GM12878 (cell line): ENCODE measurements around the gene CARHSP1. TPM values are rescaled to one million over a fixed set of nuclear protein-coding genes. Genes with fewer than 3 reads are reported as not detected.

Experiments used
- ATAC-seq: fragments of 200-7000 bp; cut with Tn5 transposase; 3 replicates; pipeline ENCODE4 v1.9.1; 2020; ENCODE audit warnings: mild to moderate bottlenecking, moderate library complexity
- BruUV-seq: library from RNA; stranded (reverse); fragments of 400-500 nt; replicated peaks from 2 replicates; lab custom pipeline; 2021; lab: Mats Ljungman, UMichigan
- CTCF ChIA-PET: fragments of 300-600 bp; sonication (Branson Sonifier 250); formaldehyde crosslinking; extraction: SDS; loops from one replicate; lab custom pipeline; 2021; ENCODE audit warnings: inconsistent platforms; lab: Yijun Ruan, JAX
- POLR2A ChIA-PET: fragments of 350-600 bp; formaldehyde crosslinking; extraction: SDS; loops from one replicate; lab custom pipeline; 2021; ENCODE audit warnings: inconsistent platforms; lab: Charles Lee
- RAD21 ChIA-PET: fragments of 300-600 bp; sonication (Branson Sonifier 250); formaldehyde crosslinking; loops from one replicate; lab custom pipeline; 2023; ENCODE audit warnings: antibody characterized with exemption; ENCODE audit not compliant: unreplicated experiment; lab: Charles Lee
- SMC1A ChIA-PET: fragments of 300-600 bp; sonication (Branson Sonifier 250); formaldehyde crosslinking; loops from one replicate; lab custom pipeline; 2023; ENCODE audit not compliant: unreplicated experiment, uncharacterized antibody; lab: Charles Lee
- DNase-seq: peaks from one replicate; pipeline ENCODE4 v3.0.0-alpha.2; 2011; ENCODE audit warnings: low read depth, low spot score
- FAIRE-seq: peaks from 3 replicates; lab custom pipeline; 2011; peaks lifted over from hg19 to GRCh38; lab: Jason Lieb, UNC
- H2AFZ ChIP-seq: 2 replicates; pipeline ENCODE4 v1.6.0; 2011; ENCODE audit warnings: low read depth, low read length, control low read depth; ENCODE audit not compliant: control insufficient read depth
- H3K27ac ChIP-seq: 2 replicates; pipeline ENCODE4 v1.5.1; 2011; ENCODE audit warnings: control low read depth; ENCODE audit not compliant: control insufficient read depth, insufficient read depth
- H3K27me3 ChIP-seq, 2 experiments: replicated peaks in 1 of 2; 2 replicates each; pipeline versions ENCODE4 v1.6.0 to v1.6.1; 2011; ENCODE audit warnings: low read length in 1 of 2; ENCODE audit not compliant: control insufficient read depth in 2 of 2, insufficient read depth in 2 of 2
- H3K36me3 ChIP-seq, 2 experiments: 2 replicates each; pipeline ENCODE4 v1.5.1; 2011; ENCODE audit warnings: low read length in 1 of 2; ENCODE audit not compliant: control insufficient read depth in 2 of 2, insufficient read depth in 2 of 2
- H3K4me1 ChIP-seq: 2 replicates; pipeline ENCODE4 v1.6.1; 2011; ENCODE audit warnings: mild to moderate bottlenecking, low read length, moderate library complexity, mixed read lengths; ENCODE audit not compliant: control insufficient read depth, insufficient read depth
- H3K4me2 ChIP-seq: 2 replicates; pipeline ENCODE4 v1.6.0; 2011; ENCODE audit warnings: control low read depth; ENCODE audit not compliant: control insufficient read depth, insufficient read depth
- H3K4me3 ChIP-seq: fragments of 200-600 bp; sonication (generic); 2 replicates; pipeline ENCODE4 v1.5.1; 2016
- H3K79me2 ChIP-seq: 2 replicates; pipeline ENCODE4 v1.6.0; 2011; ENCODE audit warnings: low read length; ENCODE audit not compliant: control insufficient read depth, insufficient read depth
- H3K9ac ChIP-seq: 2 replicates; pipeline ENCODE4 v1.8.0; 2011; ENCODE audit warnings: low read length, control low read depth, mixed read lengths; ENCODE audit not compliant: control insufficient read depth, insufficient read depth
- H3K9me3 ChIP-seq: replicated peaks from 3 replicates; pipeline ENCODE4 v1.5.1; 2011; ENCODE audit warnings: mild to moderate bottlenecking, low read length; ENCODE audit not compliant: control insufficient read depth, insufficient read depth
- H4K20me1 ChIP-seq: 2 replicates; pipeline ENCODE4 v1.6.0; 2011; ENCODE audit not compliant: control insufficient read depth, insufficient read depth
- IKZF1 ChIP-seq: fragments of 450-650 bp; conservative IDR thresholded peaks from 2 replicates; pipeline ENCODE4 v1.6.1; 2017; ENCODE audit warnings: antibody characterized with exemption, mild to moderate bottlenecking
- IKZF2 ChIP-seq, 2 experiments: fragments of 450-650 bp; IDR thresholded peaks; 2 replicates each; pipeline ENCODE4 v1.6.1; 2017; ENCODE audit warnings: mild to moderate bottlenecking in 2 of 2, moderate library complexity in 2 of 2
- IRF3 ChIP-seq: fragments of 450-650 bp; IDR thresholded peaks from 2 replicates; pipeline ENCODE4 v1.6.1; 2014; ENCODE audit warnings: mild to moderate bottlenecking
- MXI1 ChIP-seq: fragments of 150-350 bp; IDR thresholded peaks from 2 replicates; pipeline ENCODE4 v1.6.1; 2011; ENCODE audit warnings: low read depth, mild to moderate bottlenecking, inconsistent platforms, low read length, improper control_type of control experiment
- NR2C1 ChIP-seq: fragments of 450-650 bp; IDR thresholded peaks from 2 replicates; pipeline ENCODE4 v1.6.1; 2017; ENCODE audit warnings: antibody characterized with exemption, mild to moderate bottlenecking, moderate library complexity
- RB1 ChIP-seq: fragments of 450-650 bp; formaldehyde crosslinking; IDR thresholded peaks from 2 replicates; pipeline ENCODE4 v1.6.1; 2017; ENCODE audit warnings: mild to moderate bottlenecking, borderline replicate concordance
- RFX5 ChIP-seq: IDR thresholded peaks from 2 replicates; pipeline ENCODE4 v1.6.1; 2011; ENCODE audit warnings: low read depth, low read length, improper control_type of control experiment
- SMAD5 ChIP-seq: IDR thresholded peaks from 2 replicates; pipeline ENCODE4 v1.6.1; 2016; ENCODE audit warnings: antibody characterized with exemption, low read depth
- SMARCA5 ChIP-seq: fragments of 450-650 bp; IDR thresholded peaks from 2 replicates; pipeline ENCODE4 v1.6.1; 2017; ENCODE audit warnings: mild to moderate bottlenecking
- SREBF1 ChIP-seq: IDR thresholded peaks from 2 replicates; pipeline ENCODE4 v1.6.1; 2012; ENCODE audit warnings: mild to moderate bottlenecking, low read length
- TBL1XR1 ChIP-seq: IDR thresholded peaks from 2 replicates; pipeline ENCODE4 v1.6.1; 2012; ENCODE audit warnings: low read depth, low read length, improper control_type of control experiment
- USF1 ChIP-seq: IDR thresholded peaks from 2 replicates; pipeline ENCODE4 v1.6.1; 2011; ENCODE audit warnings: borderline replicate concordance, low read depth, mild to moderate bottlenecking, moderate library complexity, mixed read lengths, low read length; ENCODE audit not compliant: insufficient read depth; ENCODE audit errors: extremely low read length
- ZBTB4 ChIP-seq: fragments of 450-650 bp; formaldehyde crosslinking; IDR thresholded peaks from 2 replicates; pipeline ENCODE4 v1.4.0; 2022; ENCODE audit warnings: mild to moderate bottlenecking, moderate library complexity
- WGBS: methylation state at CpG from one replicate; pipeline ENCODE4 v1.1.6; 2016; ENCODE audit warnings: low lambda C conversion rate; ENCODE audit not compliant: insufficient replicate concordance, insufficient coverage; ENCODE audit errors: missing lambda C conversion rate; 5-methylcytosine and 5-hydroxymethylcytosine counted together
- in situ Hi-C: fragments of 300-500 bp; cut with MboI; formaldehyde crosslinking; loops from 9 replicates; pipeline ENCODE4 v1.14.3; 2018; ENCODE audit warnings: mixed read lengths
- intact Hi-C: fragments of 100-400 bp; cut with micrococcal nuclease; formaldehyde crosslinking; loops from one replicate; pipeline ENCODE4 v1.14.2; 2022; ENCODE audit not compliant: unreplicated experiment
- polyA plus RNA-seq, 11 experiments: library from polyadenylated mRNA; depleted of rRNA in 4 of 11; unstranded in 6 of 11; stranded (reverse) in 5 of 11; fragments of >200 nt; fragmentation: Nextera tagmentation in 4 of 11; fragmentation: Illumina TruSeq in 1 of 11; extraction: Ambion mirVana in 4 of 11; extraction: Trizol in 1 of 11; gene quantifications; 1 replicate in 1 of 11; 2 replicates in 10 of 11; pipeline versions ENCODE4 v1.2.1 to v1.2.3, GENCODE V29; 2011 to 2016; ENCODE audit warnings: inconsistent platforms in 2 of 11, missing spikeins in 2 of 11, low read depth in 1 of 11
- total RNA-seq, 4 experiments: library from RNA; depleted of rRNA in 3 of 4; stranded (reverse); fragments of >200 nt in 3 of 4; fragmentation: Illumina TruSeq in 1 of 4; extraction: Trizol in 1 of 4; gene quantifications; 2 replicates each; pipeline versions ENCODE4 v1.2.1 to v1.2.3, GENCODE V29; 2013 to 2021

The CARHSP1 gene
- total and polyA plus RNA-seq, 10 of the 15 experiments (the other 5 are each of a cell fraction or from before 2014, with no cell fraction given): 5.5 to 112 (median 67.0) TPM

GRCh38 chr16:8847145-8847544 lies 21.7 kb downstream of the CARHSP1 start:
- Histone ChIP-seq H3K27me3 (no peaks in the 10 kb centered on the region), H2AFZ (no peak overlapping the region), H3K9ac (no peak overlapping the region), H4K20me1 (no peaks in the 10 kb centered on the region; the same call in none of the 2 replicates), H3K36me3 (peaks cover 34 to 39% of the 10 kb centered on the region in 2 experiments), H3K4me3 (no peak overlapping the region), H3K79me2 (no peaks in the 10 kb centered on the region), H3K9me3 (no peaks in the 10 kb centered on the region), H3K4me1 (no peaks in the 10 kb centered on the region; the same call in 1 of the 2 replicates), H3K4me2 (no peak overlapping the region), H3K27ac (no peak overlapping the region)
- BruUV-seq: no TSS peak
- ChIA-PET POLR2A (interaction anchor here (0.6 to 1.1 kb wide), 2 partner anchors 20 to 203 kb away, joined by 3 to 4 read pairs; no protein-coding TSS in a partner anchor), SMC1A (no interaction called here), RAD21 (no interaction called here), CTCF (no interaction called here)
- no peak for TF ChIP-seq IKZF1
- no peak for TF ChIP-seq RFX5
- no peak for TF ChIP-seq SMARCA5
- no peak for TF ChIP-seq NR2C1
- no peak for TF ChIP-seq MXI1
- no peak for TF ChIP-seq IKZF2 (IDR thresholded peaks at IDR 0.05)
- TF ChIP-seq ZBTB4 (CRISPR knock-in tag): no peak
- TF ChIP-seq SMAD5: no peak
- TF ChIP-seq TBL1XR1: no peak
- TF ChIP-seq RB1: no peak
- TF ChIP-seq SREBF1: no peak
- no peak for TF ChIP-seq IRF3
- TF ChIP-seq USF1: no peak
- no peak for FAIRE-seq
- no peak for ATAC-seq
- no peak for DNase-seq
- intact Hi-C loops (no loop called here), in situ Hi-C loops (no loop called here)
- 92% methylated on average over 11 of the region's 13 CpGs for whole genome bisulfite sequencing
